ENCODE measurements around the gene LDHD.

The LDHD gene

DNA sequence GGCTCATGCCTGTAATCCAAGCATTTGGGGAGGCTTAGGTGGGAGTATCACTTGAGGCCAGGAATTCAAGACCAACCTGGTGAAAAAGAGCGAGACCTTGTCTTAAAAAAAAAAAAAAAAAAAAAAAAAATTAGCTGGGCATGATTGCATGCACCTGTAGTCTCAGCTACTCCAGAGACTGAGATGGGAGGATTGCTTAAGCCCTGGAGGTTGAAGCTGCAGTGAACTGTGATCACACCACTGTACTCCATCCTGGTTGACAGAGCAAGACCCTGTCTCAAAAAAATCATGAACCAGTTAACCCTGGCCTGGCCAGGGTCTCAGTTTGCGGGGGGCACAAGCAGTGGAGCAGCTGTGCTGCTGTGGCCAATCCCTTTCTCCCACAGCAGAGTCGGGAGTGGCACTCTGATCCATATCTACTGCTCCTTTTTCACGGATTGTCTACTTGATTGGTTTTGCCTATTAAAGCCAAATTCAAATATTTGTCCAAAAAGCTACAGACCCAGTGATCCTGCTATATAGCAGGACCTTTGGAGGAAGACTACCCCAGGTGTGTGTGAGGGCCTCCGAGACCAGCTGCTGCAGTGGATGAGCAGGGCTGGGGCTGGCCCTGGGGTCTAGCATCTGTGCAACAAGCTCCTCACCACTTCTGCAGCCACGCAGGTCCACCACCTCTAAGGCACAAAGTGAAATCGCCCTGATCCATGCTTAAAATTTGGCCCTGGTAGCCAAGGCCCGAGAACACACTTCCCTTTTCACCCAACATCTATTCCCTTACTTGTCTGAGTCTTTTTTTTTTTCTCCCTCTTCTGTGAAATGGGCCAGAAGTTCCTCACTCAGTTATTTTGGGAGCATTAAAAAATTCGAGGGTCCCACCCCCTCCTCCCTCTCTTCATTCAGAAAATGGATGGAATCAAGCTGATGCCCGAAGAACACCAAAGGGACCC lies 48.2 kb downstream of the LDHD start:
- Histone ChIP-seq H3K9me2 (ENCODE audit: low read depth, low read length) (no peaks in the 10 kb centered on the region), H3F3A (ENCODE audit: insufficient read depth, low read length) (no peaks in the 10 kb centered on the region), H3K9me3 (ENCODE audit: low read length) (no peaks in the 10 kb centered on the region), H4K20me1 (ENCODE audit: insufficient read depth, low read length) (no peaks in the 10 kb centered on the region), H3K79me2 (ENCODE audit: insufficient read depth, low read length) (no peaks in the 10 kb centered on the region), H2AFZ (ENCODE audit: low read length) (no peak overlapping the region), H3K36me3 (ENCODE audit: insufficient read depth, low read length) (no peaks in the 10 kb centered on the region), H3K9ac (ENCODE audit: low read length) (no peak overlapping the region), H3K4me2 (ENCODE audit: low read length) (no peak overlapping the region), H3K4me1 (ENCODE audit: insufficient read depth, low read length, severe bottlenecking) (no peaks in the 10 kb centered on the region), H3K27ac (ENCODE audit: low read depth, low read length, poor library complexity, severe bottlenecking) (no peak overlapping the region), H3K4me3 (ENCODE audit: low read depth, low read length, poor library complexity, severe bottlenecking) (no peak overlapping the region), H3K27me3 (ENCODE audit: insufficient read depth, low read length) (no peaks in the 10 kb centered on the region; the same call in 1 of the 2 replicates)
- no peak for TF ChIP-seq EZH2 (IDR thresholded peaks at IDR 0.05; ENCODE audit: borderline replicate concordance, low read length)
- TF ChIP-seq, protein P1, sequence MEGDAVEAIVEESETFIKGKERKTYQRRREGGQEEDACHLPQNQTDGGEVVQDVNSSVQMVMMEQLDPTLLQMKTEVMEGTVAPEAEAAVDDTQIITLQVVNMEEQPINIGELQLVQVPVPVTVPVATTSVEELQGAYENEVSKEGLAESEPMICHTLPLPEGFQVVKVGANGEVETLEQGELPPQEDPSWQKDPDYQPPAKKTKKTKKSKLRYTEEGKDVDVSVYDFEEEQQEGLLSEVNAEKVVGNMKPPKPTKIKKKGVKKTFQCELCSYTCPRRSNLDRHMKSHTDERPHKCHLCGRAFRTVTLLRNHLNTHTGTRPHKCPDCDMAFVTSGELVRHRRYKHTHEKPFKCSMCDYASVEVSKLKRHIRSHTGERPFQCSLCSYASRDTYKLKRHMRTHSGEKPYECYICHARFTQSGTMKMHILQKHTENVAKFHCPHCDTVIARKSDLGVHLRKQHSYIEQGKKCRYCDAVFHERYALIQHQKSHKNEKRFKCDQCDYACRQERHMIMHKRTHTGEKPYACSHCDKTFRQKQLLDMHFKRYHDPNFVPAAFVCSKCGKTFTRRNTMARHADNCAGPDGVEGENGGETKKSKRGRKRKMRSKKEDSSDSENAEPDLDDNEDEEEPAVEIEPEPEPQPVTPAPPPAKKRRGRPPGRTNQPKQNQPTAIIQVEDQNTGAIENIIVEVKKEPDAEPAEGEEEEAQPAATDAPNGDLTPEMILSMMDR (IDR thresholded peaks at IDR 0.05; ENCODE audit: low read length) = no peak

DNA sequence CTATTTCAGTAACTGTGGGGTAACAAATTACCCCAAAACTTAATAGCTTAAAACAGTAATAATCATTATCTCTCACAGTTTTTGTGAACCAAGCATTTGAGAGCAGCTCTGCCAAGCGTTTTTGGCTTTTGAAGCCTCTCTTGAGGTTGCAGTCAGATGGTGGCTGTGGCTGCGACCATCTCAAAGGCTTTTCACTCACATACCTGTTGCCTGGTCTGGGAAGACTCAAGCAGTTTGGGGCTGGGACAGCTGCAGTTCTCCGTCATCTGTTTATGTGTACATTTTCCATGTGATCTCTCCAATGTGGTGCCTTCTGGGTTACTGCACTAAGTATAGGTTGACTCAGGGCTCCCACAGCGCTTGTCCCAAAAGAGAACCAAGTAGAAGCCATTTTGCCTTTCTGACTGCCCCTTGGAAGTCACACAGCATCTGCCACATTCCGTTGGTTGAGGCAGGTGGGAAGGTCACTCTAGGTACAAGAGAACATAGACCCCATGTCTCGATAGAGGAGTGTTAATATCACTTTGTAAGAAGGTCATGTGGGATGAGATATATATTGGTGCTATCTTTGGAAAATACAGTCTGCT lies 49.6 kb downstream of the LDHD start:
- Histone ChIP-seq H3F3A (ENCODE audit: insufficient read depth, low read length) (no peaks in the 10 kb centered on the region), H3K4me3 (ENCODE audit: low read depth, low read length, poor library complexity, severe bottlenecking) (no peak overlapping the region), H3K4me2 (ENCODE audit: low read length) (no peak overlapping the region), H3K27me3 (ENCODE audit: insufficient read depth, low read length) (no peaks in the 10 kb centered on the region; the same call in 1 of the 2 replicates), H3K79me2 (ENCODE audit: insufficient read depth, low read length) (no peaks in the 10 kb centered on the region), H3K9ac (ENCODE audit: low read length) (no peak overlapping the region), H3K36me3 (ENCODE audit: insufficient read depth, low read length) (no peaks in the 10 kb centered on the region), H3K9me2 (ENCODE audit: low read depth, low read length) (no peaks in the 10 kb centered on the region), H3K27ac (ENCODE audit: low read depth, low read length, poor library complexity, severe bottlenecking) (no peak overlapping the region), H4K20me1 (ENCODE audit: insufficient read depth, low read length) (no peaks in the 10 kb centered on the region), H3K4me1 (ENCODE audit: insufficient read depth, low read length, severe bottlenecking) (no peaks in the 10 kb centered on the region), H3K9me3 (ENCODE audit: low read length) (no peaks in the 10 kb centered on the region), H2AFZ (ENCODE audit: low read length) (no peak overlapping the region)
- TF ChIP-seq, protein P1 (IDR thresholded peaks at IDR 0.05; ENCODE audit: low read length) = no peak
- no peak for TF ChIP-seq EZH2 (IDR thresholded peaks at IDR 0.05; ENCODE audit: borderline replicate concordance, low read length)

DNA sequence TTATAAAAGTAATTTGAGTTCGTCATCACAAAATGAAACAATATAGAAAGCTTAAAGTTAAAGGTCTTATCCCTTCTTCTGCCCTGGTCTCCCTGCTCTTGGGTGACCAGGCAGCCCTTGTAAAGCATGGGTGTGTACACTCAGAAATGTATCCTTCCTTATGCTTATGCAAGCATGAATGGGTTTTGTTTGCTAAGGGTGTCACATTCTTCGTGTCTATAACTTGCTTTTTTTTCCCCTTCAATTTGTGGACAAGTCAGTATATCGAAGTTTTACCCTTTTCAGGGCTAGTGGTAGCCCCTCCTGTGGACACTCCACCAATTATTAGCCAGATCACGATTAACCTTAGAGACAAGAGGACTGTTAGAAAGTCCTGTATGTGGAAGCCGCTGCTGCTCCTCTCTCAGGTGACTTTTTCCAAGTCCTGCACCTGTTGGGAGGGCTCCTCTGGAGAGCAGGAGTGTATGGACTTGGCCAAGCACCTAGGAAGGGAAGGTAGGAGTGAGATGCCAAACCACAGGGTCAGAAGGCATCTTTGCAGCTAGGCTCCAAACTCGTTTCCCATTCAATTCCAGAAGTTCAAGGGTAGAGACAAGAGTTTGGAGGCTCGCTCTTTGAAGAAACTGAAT lies 50.9 kb downstream of the LDHD start:
- H3K4me2 ChIP-seq (ENCODE audit: low read length) = no peak overlapping the region
- no peaks in the 10 kb centered on the region for H3K79me2 ChIP-seq (ENCODE audit: insufficient read depth, low read length)

More for the DNA sequence above, 50.9 kb downstream of the LDHD start:
- Histone ChIP-seq H3F3A (ENCODE audit: insufficient read depth, low read length) (no peaks in the 10 kb centered on the region), H3K36me3 (ENCODE audit: insufficient read depth, low read length) (no peaks in the 10 kb centered on the region), H3K9me3 (ENCODE audit: low read length) (no peaks in the 10 kb centered on the region), H2AFZ (ENCODE audit: low read length) (no peak overlapping the region), H4K20me1 (ENCODE audit: insufficient read depth, low read length) (no peaks in the 10 kb centered on the region), H3K4me1 (ENCODE audit: insufficient read depth, low read length, severe bottlenecking) (no peaks in the 10 kb centered on the region), H3K9me2 (ENCODE audit: low read depth, low read length) (no peaks in the 10 kb centered on the region), H3K27ac (ENCODE audit: low read depth, low read length, poor library complexity, severe bottlenecking) (no peak overlapping the region), H3K27me3 (ENCODE audit: insufficient read depth, low read length) (no peaks in the 10 kb centered on the region; the same call in 1 of the 2 replicates), H3K9ac (ENCODE audit: low read length) (no peak overlapping the region), H3K4me3 (ENCODE audit: low read depth, low read length, poor library complexity, severe bottlenecking) (no peak overlapping the region)
- no peak for TF ChIP-seq EZH2 (IDR thresholded peaks at IDR 0.05; ENCODE audit: borderline replicate concordance, low read length)
- TF ChIP-seq, protein P1 (IDR thresholded peaks at IDR 0.05; ENCODE audit: low read length) = no peak

Data from OCI-LY1 (cell line).